NCI-H2081 treated with DMSO at 0.1 percent for 48 hours (cell line): ENCODE measurements around the gene IL18BP.

Experiments
- DNase-seq: peaks from one replicate; lab custom pipeline; 2025; lab: John Stamatoyannopoulos, UW

The IL18BP gene

GRCh38 chr11:71998649-71999310, at the start of gene IL18BP:
Gene IL18BP (plus strand): TSS chr11:71998909. CDS start chr11:71999985, 1,076 bp downstream.
- DNase-seq, result no peak

GRCh38 chr11:71949034-71949433, 49.7 kb upstream of the IL18BP start:
- DNase-seq, result no peak

- DNase-seq, result no peak
Measured at GRCh38 chr11:71951741-71952310, 46.9 kb upstream of the IL18BP start.

GRCh38 chr11:71955898-71956456, 42.7 kb upstream of the IL18BP start:
- DNase-seq, result no peak

GRCh38 chr11:71962428-71963038, 36.2 kb upstream of the IL18BP start:
- no peak for DNase-seq

- no peak for DNase-seq
Measured at GRCh38 chr11:71963468-71963867, 35.2 kb upstream of the IL18BP start.

DNA sequence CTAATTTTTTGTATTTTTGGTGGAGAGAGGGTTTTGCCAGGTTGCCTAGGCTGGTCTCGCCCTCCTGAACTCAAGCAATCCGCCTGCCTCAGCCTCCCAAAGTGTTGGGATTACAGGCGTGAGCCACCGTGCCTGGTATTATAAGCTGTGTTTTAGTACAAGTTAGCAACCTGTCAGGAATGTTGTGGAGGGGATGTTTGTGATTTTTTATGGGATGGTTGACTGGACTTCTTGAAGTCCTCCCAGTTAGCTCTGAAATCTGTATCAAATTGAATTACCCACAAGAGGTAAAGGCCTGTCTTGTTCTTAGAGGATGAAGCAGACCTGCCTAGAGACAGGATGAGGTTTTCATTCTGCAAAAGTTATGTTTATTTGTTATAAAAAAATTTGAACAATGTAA, 34.1 kb upstream of the IL18BP start:
- DNase-seq, result no peak

DNA sequence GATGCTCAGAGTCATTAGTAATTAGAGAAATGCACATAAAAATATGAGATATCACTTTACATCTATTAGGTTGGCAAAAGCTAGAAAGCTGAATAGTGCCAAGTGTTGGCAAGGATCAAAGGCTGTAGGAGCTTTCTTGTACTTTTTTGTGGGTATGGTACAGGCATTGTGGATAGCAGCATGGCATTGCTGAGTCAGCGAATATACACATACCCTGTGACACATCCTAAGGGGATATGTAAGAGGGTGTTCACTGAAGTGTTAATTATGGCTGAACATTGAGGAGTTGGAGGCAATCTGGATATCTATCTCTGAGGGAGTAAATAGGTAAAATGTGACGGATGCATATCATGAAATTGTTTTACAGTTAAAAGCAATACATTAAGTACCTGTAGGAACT, 27.0 kb upstream of the IL18BP start:
- DNase-seq, result no peak

DNA sequence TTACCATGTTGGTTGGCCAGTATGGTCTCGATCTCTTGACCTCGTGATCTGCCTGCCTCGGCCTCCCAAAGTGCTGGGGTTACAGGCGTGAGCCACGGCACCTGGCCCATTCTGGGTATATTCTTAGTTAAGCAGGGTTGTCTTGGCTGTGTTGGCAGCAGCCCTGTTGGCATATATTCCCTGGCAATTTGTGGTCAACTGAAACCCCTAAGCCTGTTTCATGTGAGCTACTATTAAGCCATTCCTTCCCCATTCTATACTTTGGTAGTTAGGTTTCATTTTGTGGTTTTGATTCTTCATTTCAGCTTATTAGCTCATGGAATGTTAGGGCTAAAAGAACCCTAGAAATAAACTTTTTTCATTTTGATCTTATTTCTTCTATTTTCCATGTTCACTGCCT, 22.2 kb upstream of the IL18BP start:
- DNase-seq, result no peak

DNA sequence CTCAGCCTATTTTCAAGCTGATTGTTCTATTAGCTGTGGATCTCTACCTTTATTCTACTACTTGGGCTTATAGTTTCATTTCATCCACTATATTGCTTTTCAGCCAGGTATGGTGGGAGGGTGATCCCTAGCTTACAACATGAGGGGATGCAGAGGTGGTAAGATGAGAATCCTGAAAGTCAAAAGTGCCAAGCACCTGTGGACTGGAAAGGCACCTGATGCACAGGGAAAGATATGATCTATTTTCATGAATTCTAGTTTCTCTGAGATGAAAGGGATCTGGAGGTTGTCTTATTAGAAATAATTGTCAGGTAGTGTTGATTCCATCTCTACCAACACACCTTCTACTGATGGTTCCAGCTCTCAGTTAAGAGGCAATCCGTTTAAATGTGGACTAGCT, 21.6 kb upstream of the IL18BP start:
- DNase-seq, result no peak

DNA sequence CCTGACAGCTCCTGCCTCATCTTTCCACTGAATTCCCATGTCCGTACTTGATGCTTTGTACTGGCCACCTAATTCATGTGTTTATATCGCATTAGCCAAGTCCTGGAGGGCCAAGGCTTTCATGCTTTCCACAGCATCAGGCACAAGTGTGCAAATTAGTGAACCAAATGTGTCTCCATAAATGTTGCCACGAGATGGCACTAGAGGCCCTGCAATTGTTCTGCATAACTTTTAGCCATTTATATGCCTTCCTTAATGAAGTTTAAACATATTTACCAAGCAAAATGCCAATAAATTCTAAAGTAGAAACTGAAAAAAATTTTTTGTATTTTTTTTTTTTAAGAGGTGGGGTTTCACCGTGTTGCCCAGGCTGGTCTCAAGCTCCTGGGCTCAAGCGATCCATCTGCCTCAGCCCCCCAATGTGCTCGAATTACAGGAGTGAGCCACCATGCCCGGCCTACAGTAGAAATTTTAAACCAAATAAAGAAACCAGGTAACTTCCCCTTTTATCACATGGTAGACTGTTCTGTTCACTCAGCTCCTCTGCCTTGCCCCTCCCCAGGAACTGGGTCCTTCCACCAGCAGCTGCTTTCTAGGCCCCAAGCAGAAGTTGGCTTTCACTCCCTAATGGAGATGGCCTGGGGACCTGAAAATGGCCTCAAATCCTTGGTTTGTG, 20.8 kb upstream of the IL18BP start:
- DNase-seq, result no peak

DNA sequence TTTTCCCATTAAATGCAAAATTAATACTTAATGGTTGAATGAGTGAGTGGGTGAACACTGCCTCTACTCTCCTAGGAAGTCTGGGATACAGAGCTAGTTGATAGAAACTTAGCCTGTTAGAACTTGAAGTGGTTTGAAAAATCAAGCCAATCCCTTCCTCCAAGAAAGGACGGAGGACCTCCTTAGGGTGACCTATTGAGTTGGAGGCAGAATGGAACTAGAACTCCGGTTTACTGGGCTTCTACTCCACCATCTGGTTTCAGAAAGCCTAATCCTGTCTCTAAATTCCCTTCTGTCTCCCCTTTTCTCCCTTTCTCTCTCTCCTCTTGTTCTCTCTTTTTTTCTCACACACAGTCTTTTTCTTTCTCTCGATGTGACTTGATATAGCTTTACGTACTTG, 19.6 kb upstream of the IL18BP start:
- DNase-seq, result no peak

DNA sequence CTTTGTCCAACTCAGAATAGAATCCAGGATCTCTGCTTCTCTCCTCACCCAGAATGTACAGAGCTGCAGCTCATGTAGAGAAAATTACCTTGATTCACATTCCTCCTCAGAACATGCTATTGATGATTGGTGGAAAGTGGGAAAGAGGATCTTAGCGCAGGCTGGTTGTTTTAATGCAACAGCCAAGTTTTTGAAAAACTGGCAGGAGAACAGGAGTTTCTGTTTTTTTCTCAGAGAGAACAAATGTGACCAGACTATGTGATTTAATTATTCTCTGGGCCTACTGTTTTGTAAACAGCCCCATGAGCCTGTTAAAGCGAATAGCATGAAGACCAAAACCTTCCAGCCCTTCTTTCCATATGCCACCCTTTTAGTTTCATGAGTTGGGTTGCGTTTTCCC, 19.1 kb upstream of the IL18BP start:
- no peak for DNase-seq

- DNase-seq, result no peak
Measured at GRCh38 chr11:71986131-71986530, 12.6 kb upstream of the IL18BP start.

DNA sequence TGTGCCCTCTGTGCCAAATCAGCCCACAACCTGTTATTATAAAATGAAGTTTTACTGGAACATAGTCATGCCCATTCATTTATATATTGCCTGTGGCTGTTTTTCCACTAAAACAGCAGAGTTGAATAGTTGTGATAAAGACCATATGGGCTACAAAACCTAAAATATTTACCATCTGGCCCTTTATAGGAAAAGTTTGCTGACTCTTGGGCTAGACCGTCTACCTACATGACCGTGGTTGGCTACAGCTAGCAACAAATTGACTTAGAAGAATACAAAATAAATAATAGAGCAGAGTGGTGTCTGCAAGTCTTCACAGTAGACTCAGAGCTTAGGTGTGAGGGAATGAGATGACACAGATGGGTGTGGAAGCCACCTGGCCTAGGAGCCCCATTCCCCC, 11.2 kb upstream of the IL18BP start:
- DNase-seq, result no peak

- no peak for DNase-seq
Measured at GRCh38 chr11:71988050-71988449, 10.7 kb upstream of the IL18BP start.

DNA sequence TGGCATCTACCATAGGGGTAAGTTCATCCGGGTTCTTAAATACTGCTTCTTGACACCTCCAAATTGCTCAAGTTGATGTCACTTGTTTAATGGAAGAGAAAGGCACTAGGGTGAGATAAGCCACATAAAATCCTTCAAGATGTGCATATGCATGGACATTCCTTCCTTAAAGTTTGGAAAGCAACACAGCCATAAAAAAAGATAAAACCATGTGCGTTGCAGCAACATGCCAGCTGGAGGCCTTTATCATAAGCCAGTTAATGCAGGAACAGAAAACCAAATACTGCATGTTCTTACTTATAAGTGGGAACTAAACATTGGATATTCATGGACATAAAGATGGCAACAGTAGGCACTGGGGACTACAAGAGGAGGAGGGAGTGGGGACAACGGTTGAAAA, 8.0 kb upstream of the IL18BP start:
- no peak for DNase-seq

DNA sequence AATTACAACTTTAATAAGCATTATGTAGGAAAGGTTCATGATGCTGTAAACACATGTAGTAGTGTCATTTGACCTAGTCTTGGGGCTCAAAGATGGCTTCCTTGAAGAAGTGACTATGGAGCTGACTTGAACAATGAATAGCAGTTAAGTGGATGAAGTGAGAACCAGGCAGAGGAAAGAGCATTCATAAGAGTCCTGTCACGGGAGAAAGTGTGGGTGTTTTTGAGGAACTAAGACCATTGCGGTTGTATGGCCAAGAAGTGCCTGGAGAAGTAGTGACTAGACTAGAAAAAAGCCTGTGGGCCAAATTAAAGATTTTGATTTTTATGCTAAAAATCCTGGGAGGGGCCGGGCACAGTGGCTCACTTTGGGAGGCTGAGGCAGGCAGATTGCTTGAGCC, 7.2 kb upstream of the IL18BP start:
- no peak for DNase-seq

GRCh38 chr11:71992136-71992730, 6.5 kb upstream of the IL18BP start:
- DNase-seq, result no peak

DNA sequence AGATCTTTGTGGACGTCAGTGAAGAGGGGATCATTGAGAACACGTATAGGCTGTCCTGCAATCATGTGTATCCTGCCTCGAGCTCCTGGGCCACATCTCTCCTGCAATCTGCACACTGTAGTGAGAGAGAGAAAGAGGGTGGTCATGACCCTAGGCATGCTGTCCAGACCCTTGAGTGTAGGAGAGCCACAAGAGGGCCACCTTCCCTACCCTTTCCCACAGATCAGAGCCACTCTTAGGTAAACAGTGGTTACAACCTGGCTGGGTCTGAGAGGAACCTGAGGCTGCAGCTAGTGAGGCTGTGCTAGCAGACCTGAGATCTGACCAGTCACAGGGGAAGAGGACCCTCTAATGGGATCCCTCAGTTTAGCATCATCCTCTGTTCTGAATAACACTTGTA, 3.9 kb upstream of the IL18BP start:
- DNase-seq, result no peak

DNA sequence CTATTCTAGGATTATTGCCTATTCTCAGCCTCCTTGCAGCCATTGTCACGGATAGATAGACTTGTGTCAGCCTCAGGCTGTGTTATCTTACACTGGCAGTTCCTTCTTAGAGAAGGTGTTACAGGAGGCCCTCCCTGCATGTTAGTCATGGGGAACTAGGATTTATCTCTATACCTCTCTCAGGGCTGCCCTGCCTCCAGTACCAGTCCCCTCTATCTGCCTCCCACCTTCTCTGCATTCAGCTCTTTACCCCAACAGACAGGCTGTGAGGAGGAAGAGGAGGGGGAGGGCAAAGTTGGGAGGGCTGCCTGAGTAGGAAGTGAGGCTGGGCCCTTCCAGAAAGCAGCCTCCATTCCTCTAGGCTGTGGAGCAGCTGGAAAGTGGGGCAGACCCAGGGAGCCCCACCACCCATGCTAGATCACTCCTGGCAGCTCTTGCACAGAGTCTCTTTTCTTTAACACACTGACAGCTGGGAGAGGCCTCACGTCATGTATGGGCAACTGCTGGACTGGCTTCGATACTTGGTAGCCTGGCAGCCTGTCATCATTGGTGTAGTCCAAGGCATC, 2.9 kb upstream of the IL18BP start:
- DNase-seq, result no peak

DNA sequence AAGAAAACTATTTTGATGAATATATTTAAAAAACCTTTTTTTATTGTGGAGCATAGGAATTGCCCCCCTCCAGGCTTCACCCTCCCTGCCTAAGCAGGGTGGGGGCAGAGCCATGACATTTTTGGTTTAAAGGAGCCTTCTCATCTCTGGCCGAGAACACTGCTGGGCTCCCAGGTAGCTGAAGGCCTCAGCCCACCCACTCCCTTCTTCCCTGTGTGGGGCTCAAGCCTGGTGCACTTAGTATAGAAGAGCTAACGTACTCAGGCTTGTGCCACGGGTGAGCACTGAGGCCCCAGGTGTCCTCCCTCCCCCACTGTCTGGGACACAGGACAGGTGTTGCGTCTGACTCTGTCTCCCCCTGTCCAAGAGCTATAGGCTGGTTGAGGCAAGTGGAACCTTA, 2.2 kb upstream of the IL18BP start:
- DNase-seq, result no peak
